Measurements from ENCODE around the gene LILRA5.

LILRA5 gene

GRCh38 chr19:54257116-54257480 lies 55.9 kb downstream of the LILRA5 start, which contains the start of gene LILRB5:
Gene LILRB5 (minus strand): TSS chr19:54257273. CDS start chr19:54257193, 80 bp downstream.
- TF ChIP-seq, protein P1, sequence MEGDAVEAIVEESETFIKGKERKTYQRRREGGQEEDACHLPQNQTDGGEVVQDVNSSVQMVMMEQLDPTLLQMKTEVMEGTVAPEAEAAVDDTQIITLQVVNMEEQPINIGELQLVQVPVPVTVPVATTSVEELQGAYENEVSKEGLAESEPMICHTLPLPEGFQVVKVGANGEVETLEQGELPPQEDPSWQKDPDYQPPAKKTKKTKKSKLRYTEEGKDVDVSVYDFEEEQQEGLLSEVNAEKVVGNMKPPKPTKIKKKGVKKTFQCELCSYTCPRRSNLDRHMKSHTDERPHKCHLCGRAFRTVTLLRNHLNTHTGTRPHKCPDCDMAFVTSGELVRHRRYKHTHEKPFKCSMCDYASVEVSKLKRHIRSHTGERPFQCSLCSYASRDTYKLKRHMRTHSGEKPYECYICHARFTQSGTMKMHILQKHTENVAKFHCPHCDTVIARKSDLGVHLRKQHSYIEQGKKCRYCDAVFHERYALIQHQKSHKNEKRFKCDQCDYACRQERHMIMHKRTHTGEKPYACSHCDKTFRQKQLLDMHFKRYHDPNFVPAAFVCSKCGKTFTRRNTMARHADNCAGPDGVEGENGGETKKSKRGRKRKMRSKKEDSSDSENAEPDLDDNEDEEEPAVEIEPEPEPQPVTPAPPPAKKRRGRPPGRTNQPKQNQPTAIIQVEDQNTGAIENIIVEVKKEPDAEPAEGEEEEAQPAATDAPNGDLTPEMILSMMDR (IDR thresholded peaks at IDR 0.05; ENCODE audit: insufficient read depth, missing control alignments), result no peak
- DNase-seq (ENCODE audit: insufficient read length, low spot score) (no peak), FAIRE-seq (no peak)
